HG03457 (cell line): ENCODE measurements around the gene IWS1.
"Not testable (repeated sequence)": the region's sequence is repeated elsewhere in the genome, so short reads cannot be mapped to it uniquely, and the experiment has no call there.

Experiments used
- ATAC-seq: cut with Tn5 transposase; IDR thresholded peaks from one replicate; pipeline ENCODE4 v1.9.1; 2021; ENCODE audit warnings: moderate number of reproducible peaks; ENCODE audit not compliant: unreplicated experiment

Gene IWS1

GRCh38 chr2:127526132-127527000 lies at the start of gene IWS1:
Gene IWS1 (minus strand): TSS chr2:127526489. CDS start chr2:127526208, 281 bp downstream.
- peak; percentile 82 for ATAC-seq

- ATAC-seq: no peak
These were observed 49.7 kb upstream of the IWS1 start for GRCh38 chr2:127575941-127576432.

GRCh38 chr2:127575185-127575765 lies 49.0 kb upstream of the IWS1 start:
- ATAC-seq: no peak

GRCh38 chr2:127574656-127575055 lies 48.4 kb upstream of the IWS1 start:
- no peak for ATAC-seq

- no peak for ATAC-seq
These were observed 47.5 kb upstream of the IWS1 start for GRCh38 chr2:127573771-127574170.

- no peak for ATAC-seq
These were observed 47.0 kb upstream of the IWS1 start for GRCh38 chr2:127573298-127573697.

GRCh38 chr2:127572841-127573240 lies 46.6 kb upstream of the IWS1 start:
- no peak for ATAC-seq

GRCh38 chr2:127572352-127572751 lies 46.1 kb upstream of the IWS1 start:
- not testable (repeated sequence) for ATAC-seq

- no peak for ATAC-seq
These were observed 44.3 kb upstream of the IWS1 start for GRCh38 chr2:127570282-127571250.

- no peak for ATAC-seq
These were observed 43.4 kb upstream of the IWS1 start for GRCh38 chr2:127569666-127570065.

GRCh38 chr2:127568128-127568527 lies 41.8 kb upstream of the IWS1 start:
- ATAC-seq: no peak

- no peak for ATAC-seq
These were observed 41.1 kb upstream of the IWS1 start for GRCh38 chr2:127567351-127567854.

- ATAC-seq: no peak
These were observed 40.3 kb upstream of the IWS1 start for GRCh38 chr2:127566576-127566975.

GRCh38 chr2:127566139-127566417 lies 39.8 kb upstream of the IWS1 start:
- ATAC-seq: no peak

- ATAC-seq: no peak
These were observed 39.2 kb upstream of the IWS1 start for GRCh38 chr2:127565261-127566138.

- ATAC-seq: no peak
These were observed 38.4 kb upstream of the IWS1 start for GRCh38 chr2:127564429-127565260.

- ATAC-seq: peak; percentile 97
These were observed 37.5 kb upstream of the IWS1 start for GRCh38 chr2:127563458-127564428.

GRCh38 chr2:127562936-127563335 lies 36.6 kb upstream of the IWS1 start:
- ATAC-seq: no peak
